ENCODE data around the gene LRRC71.
A peak's percentile ranks its signal among the peaks of the same experiment; 100 is the strongest.

LRRC71 gene

DNA sequence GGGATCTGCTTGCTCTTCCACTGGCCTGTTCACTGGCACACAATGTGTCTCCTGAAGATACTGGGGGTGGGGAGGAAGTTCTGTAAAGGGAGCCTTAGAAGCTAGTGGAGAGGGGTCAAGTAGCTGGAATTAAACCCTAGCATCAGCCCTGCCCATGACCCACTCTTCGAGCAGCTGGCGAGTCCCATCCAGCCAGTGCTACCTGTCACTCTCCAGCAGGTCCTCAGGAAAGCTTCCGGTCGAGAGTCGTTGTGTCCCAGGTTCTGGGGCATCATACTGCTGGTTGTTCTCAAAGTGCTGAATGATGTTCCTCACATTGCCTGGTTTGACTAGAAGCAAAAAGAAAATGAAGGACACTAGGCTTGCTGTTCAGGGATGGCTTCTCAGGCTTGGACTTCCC lies 30.9 kb downstream of the LRRC71 start:
- TF ChIP-seq, protein P1, sequence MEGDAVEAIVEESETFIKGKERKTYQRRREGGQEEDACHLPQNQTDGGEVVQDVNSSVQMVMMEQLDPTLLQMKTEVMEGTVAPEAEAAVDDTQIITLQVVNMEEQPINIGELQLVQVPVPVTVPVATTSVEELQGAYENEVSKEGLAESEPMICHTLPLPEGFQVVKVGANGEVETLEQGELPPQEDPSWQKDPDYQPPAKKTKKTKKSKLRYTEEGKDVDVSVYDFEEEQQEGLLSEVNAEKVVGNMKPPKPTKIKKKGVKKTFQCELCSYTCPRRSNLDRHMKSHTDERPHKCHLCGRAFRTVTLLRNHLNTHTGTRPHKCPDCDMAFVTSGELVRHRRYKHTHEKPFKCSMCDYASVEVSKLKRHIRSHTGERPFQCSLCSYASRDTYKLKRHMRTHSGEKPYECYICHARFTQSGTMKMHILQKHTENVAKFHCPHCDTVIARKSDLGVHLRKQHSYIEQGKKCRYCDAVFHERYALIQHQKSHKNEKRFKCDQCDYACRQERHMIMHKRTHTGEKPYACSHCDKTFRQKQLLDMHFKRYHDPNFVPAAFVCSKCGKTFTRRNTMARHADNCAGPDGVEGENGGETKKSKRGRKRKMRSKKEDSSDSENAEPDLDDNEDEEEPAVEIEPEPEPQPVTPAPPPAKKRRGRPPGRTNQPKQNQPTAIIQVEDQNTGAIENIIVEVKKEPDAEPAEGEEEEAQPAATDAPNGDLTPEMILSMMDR (conservative IDR thresholded peaks at IDR 0.05): no peak
- H3K27ac ChIP-seq: no peak overlapping the region

DNA sequence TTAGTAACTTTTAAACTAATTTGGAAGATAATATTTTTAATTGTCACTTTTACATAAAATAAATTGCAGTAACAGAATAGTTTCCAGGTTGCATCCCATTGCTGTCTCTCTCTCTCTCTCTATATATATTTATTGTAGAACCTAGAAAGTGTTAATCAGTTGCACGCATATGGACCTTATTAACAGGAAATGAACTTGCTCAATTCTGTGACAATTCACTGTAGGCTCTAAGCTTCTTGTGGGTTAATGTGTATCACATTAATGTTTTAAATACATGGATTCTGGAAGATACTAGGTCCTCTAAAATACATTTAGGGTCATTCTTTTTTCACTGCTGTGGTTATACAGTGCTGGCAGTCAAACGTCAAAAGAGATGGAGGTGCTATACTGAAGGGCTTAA lies 33.1 kb downstream of the LRRC71 start:
- TF ChIP-seq, protein P1 (conservative IDR thresholded peaks at IDR 0.05): no peak
- H3K27ac ChIP-seq: no peak overlapping the region

DNA sequence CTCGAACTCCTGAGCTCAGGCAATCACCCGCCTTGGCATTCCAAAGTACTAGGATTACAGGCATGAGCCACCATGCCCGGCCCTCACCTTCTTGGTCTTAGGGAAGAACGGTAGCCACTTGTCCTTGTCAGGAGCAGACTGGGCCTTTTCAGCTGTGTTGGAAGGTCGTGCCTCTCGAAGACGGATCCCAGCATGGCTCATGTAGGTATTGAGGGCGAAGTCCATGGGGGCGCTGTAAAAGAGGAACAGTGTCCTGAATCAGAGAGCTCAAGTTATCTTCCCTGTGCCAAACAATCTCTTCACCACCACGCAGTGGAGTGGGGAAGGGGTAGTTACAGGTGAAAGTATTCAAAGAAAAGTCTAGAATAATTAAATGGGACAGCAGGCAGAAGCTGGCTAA lies 35.9 kb downstream of the LRRC71 start:
- no peak overlapping the region for H3K27ac ChIP-seq
- TF ChIP-seq, protein P1 (conservative IDR thresholded peaks at IDR 0.05): no peak

DNA sequence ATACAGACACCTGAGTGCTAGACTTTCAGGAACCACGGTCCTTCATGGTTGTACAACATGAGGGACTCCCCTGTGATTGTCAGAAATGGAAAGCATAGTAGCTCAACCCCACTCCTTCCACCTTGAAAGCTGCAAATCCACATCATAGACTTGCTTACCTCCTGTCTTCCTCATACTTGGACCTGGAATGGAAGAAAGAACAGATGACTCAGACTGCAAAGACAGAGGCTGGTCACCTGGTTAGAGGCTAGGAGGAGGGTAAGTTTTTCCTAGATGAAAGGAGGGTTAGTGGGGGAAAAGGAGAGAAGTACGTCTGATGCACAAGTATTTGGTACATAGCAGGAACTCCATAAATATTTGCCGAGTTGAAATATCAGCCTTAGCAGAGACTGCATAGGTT lies 37.2 kb downstream of the LRRC71 start:
- TF ChIP-seq, protein P1 (conservative IDR thresholded peaks at IDR 0.05): no peak
- H3K27ac ChIP-seq: no peak overlapping the region

DNA sequence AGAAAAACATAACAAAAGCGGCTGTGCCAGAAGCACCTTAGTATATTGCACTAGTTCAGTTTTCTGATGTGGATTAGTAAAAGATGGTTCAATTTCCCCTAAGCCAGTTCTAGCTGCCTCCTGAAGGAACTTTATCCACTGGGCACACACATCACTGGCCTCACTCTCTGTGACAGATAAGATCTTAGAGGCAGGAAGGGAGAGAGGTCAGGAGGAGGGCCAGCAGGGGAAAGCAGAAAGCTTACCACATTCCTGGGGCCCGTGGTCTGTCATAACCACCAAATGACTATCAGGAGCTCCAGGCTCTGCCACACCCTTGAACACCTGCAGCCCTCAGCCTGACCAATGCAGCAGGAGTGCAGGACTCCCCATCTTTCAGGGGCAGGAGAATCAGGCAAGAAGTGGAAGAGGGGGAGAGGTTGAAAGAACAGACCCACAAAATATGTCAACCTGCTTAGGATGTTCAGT lies 37.8 kb downstream of the LRRC71 start:
- H3K27ac ChIP-seq: no peak overlapping the region
- TF ChIP-seq, protein P1 (conservative IDR thresholded peaks at IDR 0.05): no peak

DNA sequence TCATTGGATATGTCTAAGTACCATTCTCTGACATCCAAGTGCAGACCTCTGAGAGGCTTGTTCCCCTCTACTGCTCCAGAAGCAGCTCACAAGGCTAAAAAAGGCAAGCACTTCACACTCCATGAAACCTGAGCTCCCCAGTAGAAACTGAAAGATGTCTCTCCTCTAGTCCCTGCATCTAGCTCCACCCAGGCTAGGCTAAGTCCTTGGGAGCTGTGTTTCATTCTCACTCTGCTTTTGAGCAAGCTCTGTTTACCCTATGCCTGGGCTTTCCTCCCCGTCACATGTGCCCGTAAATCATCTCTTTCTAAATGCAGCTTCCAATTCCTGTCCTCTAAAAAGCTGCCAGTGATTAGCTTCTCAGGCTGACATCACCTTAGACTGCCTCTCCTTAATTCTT lies 39.0 kb downstream of the LRRC71 start:
- H3K27ac ChIP-seq: no peak overlapping the region
- TF ChIP-seq, protein P1 (conservative IDR thresholded peaks at IDR 0.05): no peak

DNA sequence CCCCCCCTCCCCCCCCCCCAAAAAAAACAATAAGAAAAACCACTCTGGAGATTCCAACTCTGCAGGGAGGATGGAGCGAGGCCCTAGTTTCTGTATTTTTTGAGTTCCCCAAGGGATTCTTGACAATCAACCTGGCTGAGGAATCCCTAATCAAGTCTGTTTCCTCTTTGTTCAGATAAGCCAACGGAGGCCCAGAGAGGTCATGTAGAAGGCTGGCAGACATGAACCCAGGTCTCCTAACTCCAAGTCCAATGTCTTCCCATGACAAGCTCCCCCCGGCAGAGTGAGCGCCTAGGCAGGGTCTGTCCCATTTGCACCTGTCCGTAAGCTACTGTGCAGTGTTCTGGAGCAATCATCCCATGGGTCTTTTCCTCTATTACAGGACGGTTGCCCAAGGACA lies 39.5 kb downstream of the LRRC71 start:
- TF ChIP-seq, protein P1 (conservative IDR thresholded peaks at IDR 0.05): no peak
- H3K27ac ChIP-seq: no peak overlapping the region

DNA sequence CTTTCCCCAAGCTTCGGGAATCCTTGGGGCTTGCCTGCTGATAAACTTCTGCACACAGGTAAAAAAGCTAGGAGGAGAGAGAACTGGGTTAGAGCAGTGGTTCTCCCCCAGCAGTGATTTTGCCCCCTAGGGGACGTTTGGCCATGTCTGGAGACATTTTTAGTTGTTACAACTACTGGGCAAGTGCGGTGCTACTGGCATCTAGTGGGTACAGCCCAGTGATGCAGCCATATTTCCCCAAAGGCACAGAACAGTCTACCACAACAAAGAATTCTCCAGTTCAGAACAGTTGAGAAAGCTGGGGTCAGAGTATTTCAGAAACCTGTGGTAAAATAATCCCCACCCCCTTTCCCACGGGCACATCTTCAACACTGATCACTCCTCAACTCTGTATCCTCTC lies 41.3 kb downstream of the LRRC71 start:
- TF ChIP-seq, protein P1 (conservative IDR thresholded peaks at IDR 0.05): peak; percentile 29; the same call in 1 of the 2 replicates
- no peak overlapping the region for H3K27ac ChIP-seq
